MM.1S (cell line): ENCODE measurements around the gene S100Z.

Source experiments
- EZH2phosphoT487 ChIP-seq: fragments of 300-600 bp; sonication (generic); IDR thresholded peaks from 2 replicates; pipeline ENCODE4 v1.6.1; 2018; ENCODE audit warnings: antibody characterized with exemption, low read length
- TF ChIP-seq, protein P1 (sequence below): fragments of 300-600 bp; sonication (generic); IDR thresholded peaks from 2 replicates; pipeline ENCODE4 v1.5.1; 2016; ENCODE audit warnings: antibody characterized with exemption, low read length, mixed read lengths

DNA sequence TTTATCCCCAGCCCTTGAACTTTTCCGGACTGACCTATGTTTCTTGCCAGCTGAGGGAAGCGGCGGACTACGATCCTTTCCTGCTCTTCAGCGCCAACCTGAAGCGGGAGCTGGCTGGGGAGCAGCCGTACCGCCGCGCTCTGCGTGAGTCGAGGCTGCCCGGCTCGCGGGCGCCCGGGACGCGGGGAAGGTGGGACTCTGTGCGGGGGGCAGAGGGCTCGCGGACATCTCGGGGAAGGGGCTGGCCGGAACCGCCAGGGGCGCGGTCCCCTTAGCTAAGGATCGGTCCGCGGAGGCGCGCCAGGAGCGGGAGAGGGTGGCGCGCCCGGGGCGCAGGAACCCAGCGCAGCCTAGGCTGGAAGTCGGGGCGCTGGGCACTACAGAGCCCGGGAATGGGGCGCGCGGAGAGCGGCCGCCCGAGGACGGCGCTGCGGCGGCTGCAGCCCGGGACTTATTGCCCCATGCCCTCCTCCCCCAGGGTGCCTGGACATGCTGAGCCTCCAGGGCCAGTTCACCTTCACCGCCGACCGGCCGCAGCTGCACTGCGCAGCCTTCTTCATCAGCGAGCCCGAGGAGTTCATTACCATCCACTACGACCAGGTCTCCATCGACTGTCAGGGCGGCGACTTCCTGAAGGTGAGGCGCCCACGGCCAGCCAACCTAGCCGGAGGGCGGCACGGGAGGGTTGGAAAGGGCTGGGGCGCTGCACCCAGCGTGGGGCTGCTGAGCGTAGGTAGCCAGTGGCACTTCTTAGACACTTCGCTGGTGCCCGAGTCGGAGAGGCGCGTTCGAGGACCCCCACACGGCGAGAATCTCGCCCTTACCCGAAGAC, 104.0 kb downstream of the S100Z start:
- TF ChIP-seq, protein P1, sequence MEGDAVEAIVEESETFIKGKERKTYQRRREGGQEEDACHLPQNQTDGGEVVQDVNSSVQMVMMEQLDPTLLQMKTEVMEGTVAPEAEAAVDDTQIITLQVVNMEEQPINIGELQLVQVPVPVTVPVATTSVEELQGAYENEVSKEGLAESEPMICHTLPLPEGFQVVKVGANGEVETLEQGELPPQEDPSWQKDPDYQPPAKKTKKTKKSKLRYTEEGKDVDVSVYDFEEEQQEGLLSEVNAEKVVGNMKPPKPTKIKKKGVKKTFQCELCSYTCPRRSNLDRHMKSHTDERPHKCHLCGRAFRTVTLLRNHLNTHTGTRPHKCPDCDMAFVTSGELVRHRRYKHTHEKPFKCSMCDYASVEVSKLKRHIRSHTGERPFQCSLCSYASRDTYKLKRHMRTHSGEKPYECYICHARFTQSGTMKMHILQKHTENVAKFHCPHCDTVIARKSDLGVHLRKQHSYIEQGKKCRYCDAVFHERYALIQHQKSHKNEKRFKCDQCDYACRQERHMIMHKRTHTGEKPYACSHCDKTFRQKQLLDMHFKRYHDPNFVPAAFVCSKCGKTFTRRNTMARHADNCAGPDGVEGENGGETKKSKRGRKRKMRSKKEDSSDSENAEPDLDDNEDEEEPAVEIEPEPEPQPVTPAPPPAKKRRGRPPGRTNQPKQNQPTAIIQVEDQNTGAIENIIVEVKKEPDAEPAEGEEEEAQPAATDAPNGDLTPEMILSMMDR: no peak
- TF ChIP-seq EZH2phosphoT487: no peak
